LNCaP clone FGC (cell line): ENCODE measurements around the gene TENM4.

Source experiments
- DNase-seq: peaks from one replicate; pipeline ENCODE4 v3.0.0-alpha.2; 2011; ENCODE audit warnings: low read depth
- H3K4me3 ChIP-seq: 2 replicates; pipeline ENCODE4 v1.5.1; 2011; ENCODE audit warnings: mild to moderate bottlenecking, low read depth, low read length, control low read depth
- TF ChIP-seq, protein P1 (sequence below): IDR thresholded peaks from 2 replicates; pipeline ENCODE4 v1.5.1; 2012; ENCODE audit warnings: mild to moderate bottlenecking; ENCODE audit not compliant: control insufficient read depth, insufficient read depth; ENCODE audit errors: extremely low read depth

The TENM4 gene

DNA sequence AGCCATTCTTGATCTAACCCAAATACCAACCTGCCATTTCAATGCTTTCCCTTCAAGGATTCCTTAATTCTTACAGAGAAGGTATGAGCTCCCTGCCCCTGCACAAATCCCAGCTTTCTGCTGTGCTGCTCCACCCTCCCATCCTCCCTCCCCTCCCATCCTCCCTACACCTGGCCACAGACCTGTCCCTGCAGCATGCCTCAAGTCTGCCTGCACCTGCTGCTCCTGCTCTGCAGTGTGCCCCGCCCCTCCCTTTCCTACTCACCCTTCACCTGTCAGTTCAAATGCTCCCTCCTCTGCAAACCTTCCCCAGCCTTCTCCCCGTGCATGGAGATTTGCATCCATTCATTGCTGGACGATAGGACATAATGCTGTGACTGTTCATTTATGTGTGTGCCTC, 726.3 kb downstream of the TENM4 start:
- no peak overlapping the region for H3K4me3 ChIP-seq
- no peak for DNase-seq
- TF ChIP-seq, protein P1, sequence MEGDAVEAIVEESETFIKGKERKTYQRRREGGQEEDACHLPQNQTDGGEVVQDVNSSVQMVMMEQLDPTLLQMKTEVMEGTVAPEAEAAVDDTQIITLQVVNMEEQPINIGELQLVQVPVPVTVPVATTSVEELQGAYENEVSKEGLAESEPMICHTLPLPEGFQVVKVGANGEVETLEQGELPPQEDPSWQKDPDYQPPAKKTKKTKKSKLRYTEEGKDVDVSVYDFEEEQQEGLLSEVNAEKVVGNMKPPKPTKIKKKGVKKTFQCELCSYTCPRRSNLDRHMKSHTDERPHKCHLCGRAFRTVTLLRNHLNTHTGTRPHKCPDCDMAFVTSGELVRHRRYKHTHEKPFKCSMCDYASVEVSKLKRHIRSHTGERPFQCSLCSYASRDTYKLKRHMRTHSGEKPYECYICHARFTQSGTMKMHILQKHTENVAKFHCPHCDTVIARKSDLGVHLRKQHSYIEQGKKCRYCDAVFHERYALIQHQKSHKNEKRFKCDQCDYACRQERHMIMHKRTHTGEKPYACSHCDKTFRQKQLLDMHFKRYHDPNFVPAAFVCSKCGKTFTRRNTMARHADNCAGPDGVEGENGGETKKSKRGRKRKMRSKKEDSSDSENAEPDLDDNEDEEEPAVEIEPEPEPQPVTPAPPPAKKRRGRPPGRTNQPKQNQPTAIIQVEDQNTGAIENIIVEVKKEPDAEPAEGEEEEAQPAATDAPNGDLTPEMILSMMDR, result no peak

DNA sequence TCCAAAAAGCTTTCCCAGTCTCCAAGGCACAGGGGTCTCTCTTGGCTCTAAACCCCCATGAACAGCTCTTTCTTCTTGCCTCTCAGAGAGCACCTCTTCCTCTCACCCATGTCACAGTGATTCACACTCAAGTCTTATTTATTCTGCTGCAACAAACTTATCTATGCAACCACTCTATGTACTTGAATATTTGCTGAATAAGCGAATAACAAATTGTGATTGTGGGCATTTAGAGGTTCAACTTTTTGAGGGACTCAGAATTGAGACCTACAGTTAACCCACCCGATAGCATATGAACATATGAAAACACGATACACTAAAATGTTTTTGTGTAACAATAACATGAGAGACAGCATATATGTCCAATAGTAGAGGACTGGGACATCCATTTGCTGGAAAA, 729.1 kb downstream of the TENM4 start:
- TF ChIP-seq, protein P1, result no peak
- no peak overlapping the region for H3K4me3 ChIP-seq
- DNase-seq, result no peak

DNA sequence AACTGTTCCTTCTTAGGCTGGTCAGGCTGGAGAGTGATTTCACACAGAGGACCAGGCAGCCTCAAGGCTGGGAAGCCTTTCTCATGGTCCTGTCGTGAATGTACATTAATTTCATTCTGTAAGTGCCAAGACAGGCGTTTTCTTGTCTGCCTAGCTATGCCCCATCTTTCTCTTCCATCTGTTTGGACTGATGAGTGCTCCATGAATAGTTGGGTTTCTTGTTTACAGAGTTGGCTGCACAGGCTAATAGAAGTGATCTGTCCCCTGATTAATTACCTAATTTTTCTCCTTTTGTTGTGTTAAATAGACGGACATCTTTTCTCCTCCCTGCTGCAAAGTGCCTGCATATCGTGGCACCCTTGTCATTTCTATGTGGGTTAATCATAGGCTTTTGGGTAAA, 730.4 kb downstream of the TENM4 start:
- no peak for DNase-seq
- TF ChIP-seq, protein P1, result no peak
- no peak overlapping the region for H3K4me3 ChIP-seq

DNA sequence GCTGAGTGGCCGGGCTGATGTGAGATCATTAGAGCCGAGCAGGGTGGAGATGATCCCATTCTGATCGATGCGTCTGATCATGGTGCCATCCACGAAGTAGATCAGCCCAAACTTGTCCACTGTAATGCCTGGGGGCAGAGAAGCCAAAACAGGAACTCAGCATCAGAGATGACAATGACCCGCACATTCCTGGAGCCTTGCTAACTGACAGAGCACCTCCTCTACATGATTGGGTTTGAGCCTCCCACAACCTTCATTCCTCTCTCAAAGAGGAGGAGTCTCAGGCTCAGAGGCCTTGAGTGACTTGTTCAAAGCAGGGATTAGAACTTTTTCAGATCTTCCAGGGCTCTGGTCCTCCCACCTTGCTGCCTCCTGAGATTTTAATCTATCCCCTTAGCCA, 732.4 kb downstream of the TENM4 start:
- TF ChIP-seq, protein P1, result no peak
- no peak overlapping the region for H3K4me3 ChIP-seq
- DNase-seq, result no peak

DNA sequence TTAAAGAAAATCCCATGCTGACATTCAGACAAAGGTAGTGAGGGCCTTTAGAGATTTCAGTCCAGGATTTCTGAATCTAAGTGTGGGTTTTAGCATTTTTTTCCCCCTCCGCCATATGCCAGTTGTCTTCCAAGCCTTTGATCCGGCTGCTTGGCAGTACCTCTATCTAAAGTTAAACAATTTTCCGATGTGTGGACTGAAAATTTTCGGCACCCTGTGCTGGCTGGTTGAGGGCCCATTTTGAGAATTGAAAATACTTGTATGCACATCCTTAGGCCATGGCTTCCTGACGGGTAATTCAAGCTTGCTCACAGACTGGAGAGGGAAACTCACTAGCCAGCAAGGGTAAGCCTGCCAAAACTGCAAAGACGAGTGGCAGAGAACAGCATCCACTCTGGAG, 734.3 kb downstream of the TENM4 start:
- DNase-seq, result no peak
- no peak overlapping the region for H3K4me3 ChIP-seq
- TF ChIP-seq, protein P1, result no peak

DNA sequence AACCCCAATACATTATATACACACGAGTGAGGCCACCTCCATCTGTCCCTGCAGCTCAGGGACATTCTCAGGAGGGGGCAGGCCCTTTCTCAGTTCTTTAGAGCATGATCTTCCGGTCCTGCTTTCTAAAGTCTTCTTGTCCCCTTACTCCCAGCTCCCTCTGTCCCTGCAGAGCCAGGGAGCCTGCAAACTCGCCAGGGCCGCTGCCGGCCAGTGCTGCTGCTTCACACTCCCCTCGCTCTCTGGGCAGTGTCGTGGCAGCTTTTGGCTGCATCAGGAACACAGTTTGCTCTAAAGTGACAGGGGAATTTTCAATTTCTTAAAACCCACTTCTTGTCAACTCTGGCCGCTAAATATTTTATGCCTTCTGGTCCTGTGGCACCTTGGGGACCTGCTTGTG, 736.0 kb downstream of the TENM4 start:
- TF ChIP-seq, protein P1, result no peak
- H3K4me3 ChIP-seq, result no peak overlapping the region
- DNase-seq, result no peak

DNA sequence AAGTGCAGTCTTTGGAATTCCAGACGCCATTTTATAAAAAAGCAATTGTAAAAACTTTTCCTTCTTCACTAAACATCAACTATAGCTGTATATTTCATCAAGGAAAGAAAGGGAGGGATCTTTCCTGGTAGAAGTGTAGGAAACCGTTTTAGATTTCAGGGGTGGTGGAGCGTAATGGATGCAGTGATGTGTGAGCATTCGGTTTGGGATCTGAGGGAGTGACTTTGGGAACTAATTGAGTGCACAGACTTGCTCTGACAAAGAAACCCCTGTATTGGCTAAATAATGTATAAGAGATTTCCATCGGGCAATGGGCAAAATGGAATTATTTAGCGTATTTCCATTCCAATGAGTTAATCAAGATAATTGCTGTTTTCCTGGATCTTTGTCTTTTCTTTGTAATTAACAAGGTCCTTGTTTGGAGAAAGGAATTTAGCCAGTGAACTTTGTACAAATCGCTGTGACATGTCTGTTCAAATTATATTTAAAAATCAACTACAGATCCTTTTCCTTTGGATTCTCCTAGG, 741.2 kb downstream of the TENM4 start:
- TF ChIP-seq, protein P1, result no peak
- no peak for DNase-seq
- no peak overlapping the region for H3K4me3 ChIP-seq
